ENCODE measurements around the gene GPRASP2. TPM values are rescaled to one million over a fixed set of nuclear protein-coding genes. Genes with fewer than 3 reads are reported as not detected.
"Not testable (repeated sequence)": the region's sequence is repeated elsewhere in the genome, so short reads cannot be mapped to it uniquely, and the experiment has no call there.

The GPRASP2 gene
- polyA plus RNA-seq, 1 donor (not counting 4 experiments of a cell fraction or from before 2014, with no cell fraction given), result 4.9 TPM

DNA sequence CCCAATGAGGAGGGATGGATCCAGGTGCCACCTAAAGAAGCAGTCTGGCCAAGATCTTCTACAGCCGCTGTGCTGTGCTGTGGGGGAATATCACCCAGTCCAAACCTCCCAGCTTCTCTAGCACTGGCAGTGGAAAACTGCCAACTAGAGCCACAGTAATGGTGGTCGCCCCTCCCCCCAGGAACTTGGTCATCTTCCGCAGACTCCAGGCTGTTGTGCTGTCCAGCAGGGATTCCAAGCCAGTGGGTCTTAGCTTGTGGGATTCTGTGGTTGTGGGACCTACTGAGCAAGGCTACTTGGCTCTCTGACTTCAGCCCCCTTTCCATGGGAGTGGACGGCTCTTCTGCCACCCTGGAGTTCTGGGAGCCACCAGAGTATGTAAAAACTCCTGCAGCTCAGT, 42.7 kb upstream of the GPRASP2 start:
- Histone ChIP-seq H3K79me2 (ENCODE audit: control insufficient read depth, insufficient read depth, low read length) (no peaks in the 10 kb centered on the region), H3K9me1 (ENCODE audit: control insufficient read depth, extremely low read depth, insufficient read depth, low read length) (no peaks in the 10 kb centered on the region), H3K27me3 (ENCODE audit: control insufficient read depth, extremely low read depth, insufficient read depth, low read length) (no peaks in the 10 kb centered on the region), H3K4me3 (ENCODE audit: control insufficient read depth in 2 of 3, extremely low read depth in 1 of 3, insufficient read depth in 2 of 3, low read depth in 1 of 3, low read length in 3 of 3) (no peak overlapping the region), H3K27ac (ENCODE audit: control insufficient read depth, insufficient read depth, low read length) (no peak overlapping the region), H3K4me1 (ENCODE audit: control insufficient read depth, extremely low read depth, insufficient read depth, low read length) (no peaks in the 10 kb centered on the region), H4K20me1 (ENCODE audit: control insufficient read depth, extremely low read depth, insufficient read depth, low read length) (no peaks in the 10 kb centered on the region), H3K36me3 (ENCODE audit: control insufficient read depth in 2 of 2, extremely low read depth in 1 of 2, insufficient read depth in 2 of 2, low read length in 2 of 2) (no peaks in the 10 kb centered on the region), H3K9ac (ENCODE audit: control insufficient read depth, extremely low read depth, insufficient read depth, low read length) (no peak overlapping the region), H2AFZ (ENCODE audit: control insufficient read depth, low read length) (no peak overlapping the region), H3K9me3 (ENCODE audit: control insufficient read depth, low read depth, low read length) (no peaks in the 10 kb centered on the region), H3K4me2 (ENCODE audit: control insufficient read depth, extremely low read depth, insufficient read depth, low read depth, low read length) (no peak overlapping the region)
- TF ChIP-seq EZH2 (IDR thresholded peaks at IDR 0.05; ENCODE audit: low read length), result no peak
- TF ChIP-seq, protein P1, sequence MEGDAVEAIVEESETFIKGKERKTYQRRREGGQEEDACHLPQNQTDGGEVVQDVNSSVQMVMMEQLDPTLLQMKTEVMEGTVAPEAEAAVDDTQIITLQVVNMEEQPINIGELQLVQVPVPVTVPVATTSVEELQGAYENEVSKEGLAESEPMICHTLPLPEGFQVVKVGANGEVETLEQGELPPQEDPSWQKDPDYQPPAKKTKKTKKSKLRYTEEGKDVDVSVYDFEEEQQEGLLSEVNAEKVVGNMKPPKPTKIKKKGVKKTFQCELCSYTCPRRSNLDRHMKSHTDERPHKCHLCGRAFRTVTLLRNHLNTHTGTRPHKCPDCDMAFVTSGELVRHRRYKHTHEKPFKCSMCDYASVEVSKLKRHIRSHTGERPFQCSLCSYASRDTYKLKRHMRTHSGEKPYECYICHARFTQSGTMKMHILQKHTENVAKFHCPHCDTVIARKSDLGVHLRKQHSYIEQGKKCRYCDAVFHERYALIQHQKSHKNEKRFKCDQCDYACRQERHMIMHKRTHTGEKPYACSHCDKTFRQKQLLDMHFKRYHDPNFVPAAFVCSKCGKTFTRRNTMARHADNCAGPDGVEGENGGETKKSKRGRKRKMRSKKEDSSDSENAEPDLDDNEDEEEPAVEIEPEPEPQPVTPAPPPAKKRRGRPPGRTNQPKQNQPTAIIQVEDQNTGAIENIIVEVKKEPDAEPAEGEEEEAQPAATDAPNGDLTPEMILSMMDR (optimal IDR thresholded peaks at IDR 0.05 in 1 of 3, IDR thresholded peaks at IDR 0.05 in 1 of 3, conservative IDR thresholded peaks at IDR 0.05 in 1 of 3; ENCODE audit: extremely low read depth in 1 of 3, insufficient read depth in 2 of 3, low read length in 3 of 3), result no peak
- dilution Hi-C loops (cut with MboI; ENCODE audit: extremely low pct_ligation_motif_present, low sequenced_read_pairs), result no loop called here
- DNase-seq (ENCODE audit: low read depth, low spot score) (no peak), FAIRE-seq (no peak)

DNA sequence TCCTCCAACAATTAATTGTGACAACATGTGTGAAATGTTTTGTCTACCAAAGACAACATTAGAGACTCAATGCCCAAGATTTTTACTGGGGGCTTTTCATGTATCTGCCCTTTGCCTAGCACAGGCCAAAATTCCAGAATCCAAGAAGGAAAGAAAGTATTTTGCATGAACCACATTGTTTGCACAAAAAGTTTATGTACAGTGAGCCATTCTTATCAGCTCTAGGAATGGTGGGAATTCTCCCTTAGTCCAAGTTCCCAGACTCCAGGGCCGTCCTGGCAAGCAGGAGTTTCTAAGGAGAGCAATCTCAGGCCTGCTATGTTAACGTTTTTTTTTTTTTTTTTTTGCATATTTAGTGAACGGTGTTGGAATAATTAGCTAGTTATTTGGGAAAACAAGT, 39.4 kb upstream of the GPRASP2 start:
- H3K9ac ChIP-seq (ENCODE audit: control insufficient read depth, extremely low read depth, insufficient read depth, low read length), result no peak overlapping the region
- H3K4me1 ChIP-seq (ENCODE audit: control insufficient read depth, extremely low read depth, insufficient read depth, low read length), result no peaks in the 10 kb centered on the region
- no peak overlapping the region for H2AFZ ChIP-seq (ENCODE audit: control insufficient read depth, low read length)
- no peak for TF ChIP-seq EZH2 (IDR thresholded peaks at IDR 0.05; ENCODE audit: low read length)
- TF ChIP-seq, protein P1 (optimal IDR thresholded peaks at IDR 0.05 in 1 of 3, IDR thresholded peaks at IDR 0.05 in 1 of 3, conservative IDR thresholded peaks at IDR 0.05 in 1 of 3; ENCODE audit: extremely low read depth in 1 of 3, insufficient read depth in 2 of 3, low read length in 3 of 3), result no peak
- no peak overlapping the region for H3K27ac ChIP-seq (ENCODE audit: control insufficient read depth, insufficient read depth, low read length)
- FAIRE-seq (no peak), DNase-seq (ENCODE audit: low read depth, low spot score) (no peak)
- H3K4me3 ChIP-seq (ENCODE audit: control insufficient read depth in 2 of 3, extremely low read depth in 1 of 3, insufficient read depth in 2 of 3, low read depth in 1 of 3, low read length in 3 of 3), result no peak overlapping the region
- no peaks in the 10 kb centered on the region for H3K79me2 ChIP-seq (ENCODE audit: control insufficient read depth, insufficient read depth, low read length)
- H3K9me3 ChIP-seq (ENCODE audit: control insufficient read depth, low read depth, low read length), result no peaks in the 10 kb centered on the region
- H3K36me3 ChIP-seq (ENCODE audit: control insufficient read depth in 2 of 2, extremely low read depth in 1 of 2, insufficient read depth in 2 of 2, low read length in 2 of 2), result no peaks in the 10 kb centered on the region
- no peak overlapping the region for H3K4me2 ChIP-seq (ENCODE audit: control insufficient read depth, extremely low read depth, insufficient read depth, low read depth, low read length)
- no peaks in the 10 kb centered on the region for H3K9me1 ChIP-seq (ENCODE audit: control insufficient read depth, extremely low read depth, insufficient read depth, low read length)
- dilution Hi-C loops (cut with MboI; ENCODE audit: extremely low pct_ligation_motif_present, low sequenced_read_pairs), result no loop called here
- no peaks in the 10 kb centered on the region for H3K27me3 ChIP-seq (ENCODE audit: control insufficient read depth, extremely low read depth, insufficient read depth, low read length)
- no peaks in the 10 kb centered on the region for H4K20me1 ChIP-seq (ENCODE audit: control insufficient read depth, extremely low read depth, insufficient read depth, low read length)

DNA sequence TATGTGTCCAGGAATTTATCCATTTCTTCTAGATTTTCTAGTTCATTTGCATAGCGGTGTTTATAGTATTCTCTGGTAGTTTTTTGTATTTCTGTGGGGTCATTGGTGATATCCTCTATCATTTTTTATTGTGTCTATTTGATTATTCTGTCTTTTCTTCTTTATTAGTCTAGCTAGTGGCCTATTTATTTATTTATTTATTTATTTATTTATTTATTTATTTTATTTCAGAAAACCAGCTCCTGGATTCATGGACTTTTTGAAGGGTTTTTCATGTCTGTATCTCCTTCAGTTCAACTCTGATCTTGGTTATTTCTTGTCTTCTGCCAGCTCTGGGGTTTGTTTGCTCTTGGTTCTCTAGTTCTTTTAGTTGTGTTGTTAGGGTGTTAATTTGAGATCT, 34.8 kb upstream of the GPRASP2 start:
- H3K4me2 ChIP-seq (ENCODE audit: control insufficient read depth, extremely low read depth, insufficient read depth, low read depth, low read length); H3K4me1 ChIP-seq (ENCODE audit: control insufficient read depth, extremely low read depth, insufficient read depth, low read length); DNase-seq (ENCODE audit: low read depth, low spot score); H4K20me1 ChIP-seq (ENCODE audit: control insufficient read depth, extremely low read depth, insufficient read depth, low read length); H3K9me1 ChIP-seq (ENCODE audit: control insufficient read depth, extremely low read depth, insufficient read depth, low read length); H3K79me2 ChIP-seq (ENCODE audit: control insufficient read depth, insufficient read depth, low read length); H3K36me3 ChIP-seq (ENCODE audit: control insufficient read depth in 2 of 2, extremely low read depth in 1 of 2, insufficient read depth in 2 of 2, low read length in 2 of 2); H3K27me3 ChIP-seq (ENCODE audit: control insufficient read depth, extremely low read depth, insufficient read depth, low read length); FAIRE-seq; H3K9ac ChIP-seq (ENCODE audit: control insufficient read depth, extremely low read depth, insufficient read depth, low read length); H3K9me3 ChIP-seq (ENCODE audit: control insufficient read depth, low read depth, low read length); H2AFZ ChIP-seq (ENCODE audit: control insufficient read depth, low read length); H3K27ac ChIP-seq (ENCODE audit: control insufficient read depth, insufficient read depth, low read length); H3K4me3 ChIP-seq (ENCODE audit: control insufficient read depth in 2 of 3, extremely low read depth in 1 of 3, insufficient read depth in 2 of 3, low read depth in 1 of 3, low read length in 3 of 3); dilution Hi-C loops (cut with MboI; ENCODE audit: extremely low pct_ligation_motif_present, low sequenced_read_pairs): not testable (repeated sequence)

All from keratinocyte (primary cell).